ENCODE data around the gene KRTAP4-8. TPM values are rescaled to one million over a fixed set of nuclear protein-coding genes. Genes with fewer than 3 reads are reported as not detected.

KRTAP4-8 gene
- total and polyA plus RNA-seq, 2 of the 8 experiments (the other 6 are each of a cell fraction or from before 2014, with no cell fraction given) = not detected

DNA sequence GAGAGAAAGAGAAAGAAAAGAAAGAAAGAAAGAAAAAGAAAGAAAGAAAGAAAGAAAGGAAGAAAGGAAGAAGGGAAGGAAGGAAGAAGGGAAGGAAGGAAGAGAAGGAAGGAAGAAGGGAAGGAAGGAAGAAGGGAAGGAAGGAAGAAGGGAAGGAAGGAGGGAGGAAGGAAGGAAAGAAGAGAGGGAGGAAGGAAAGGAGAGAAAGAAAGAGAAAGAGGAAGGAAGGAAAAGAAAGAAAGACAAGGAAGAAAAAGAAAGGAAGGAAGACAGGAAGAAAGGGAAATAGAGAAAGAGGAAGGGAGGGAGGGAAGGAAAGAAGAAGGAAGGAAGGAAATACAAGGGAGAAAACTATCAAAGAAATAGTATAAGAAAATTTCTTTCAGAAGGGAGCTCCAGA is 21.2 kb downstream of the KRTAP4-8 start (continued):
- no peak for TF ChIP-seq SIRT6 (IDR thresholded peaks at IDR 0.05; ENCODE audit: low read length)
- TF ChIP-seq NANOG (IDR thresholded peaks at IDR 0.05; ENCODE audit: insufficient read depth, low read depth, low read length, poor library complexity, severe bottlenecking) = no peak
